K562 (cell line): Measurements from ENCODE around the gene BAIAP2. TPM values are rescaled to one million over a fixed set of nuclear protein-coding genes. Genes with fewer than 3 reads are reported as not detected.

Experiments used
- ATAC-seq: fragments of 200-7000 bp; cut with Tn5 transposase; 3 replicates; pipeline ENCODE4 v1.9.1; 2020; ENCODE audit warnings: moderate library complexity
- BruUV-seq: library from RNA; stranded (reverse); fragments of 400-500 nt; replicated peaks from 2 replicates; lab custom pipeline; 2021; lab: Mats Ljungman, UMichigan
- CTCF ChIA-PET: fragments of 300-600 bp; formaldehyde crosslinking; extraction: SDS; loops from one replicate; lab custom pipeline; 2021; ENCODE audit warnings: low intra/inter-chr PET ratio; lab: Yijun Ruan, JAX
- POLR2A ChIA-PET: fragments of 300-600, 350-650 bp; sonication (Branson Sonifier 250); formaldehyde crosslinking; extraction: SDS; loops from one replicate; lab custom pipeline; 2021; ENCODE audit warnings: antibody characterized with exemption, inconsistent platforms; lab: Yijun Ruan, JAX
- DNase-seq, 4 experiments: peaks; one replicate each; pipeline versions ENCODE4 v3.0.0 to v3.0.0-alpha.2; 2011 to 2018; ENCODE audit warnings: low spot score in 3 of 4, mixed read lengths in 3 of 4; ENCODE audit errors: extremely low read depth in 1 of 4
- FAIRE-seq: peaks from 2 replicates; lab custom pipeline; 2011; peaks lifted over from hg19 to GRCh38; lab: Jason Lieb, UNC
- H2AFZ ChIP-seq: 2 replicates; pipeline ENCODE4 v1.6.0; 2011; ENCODE audit warnings: low read depth, low read length, control low read depth, inconsistent platforms
- H3K27ac ChIP-seq: fragments of 200-600 bp; 3 replicates; pipeline ENCODE4 v1.8.0; 2011; ENCODE audit warnings: low read depth, mild to moderate bottlenecking, control low read depth, inconsistent platforms, low read length, moderate library complexity, mixed read lengths; ENCODE audit errors: extremely low read depth
- H3K27me3 ChIP-seq, 2 experiments: fragments of 300-600 bp in 1 of 2; 2 replicates in 1 of 2; 3 replicates in 1 of 2; pipeline versions ENCODE4 v1.6.0 to v1.8.0; 2011; ENCODE audit warnings: inconsistent platforms in 2 of 2, low read length in 2 of 2, mild to moderate bottlenecking in 1 of 2, mixed read lengths in 1 of 2, moderate library complexity in 1 of 2; ENCODE audit not compliant: control insufficient read depth in 2 of 2, insufficient read depth in 2 of 2
- H3K36me3 ChIP-seq: fragments of 300-600 bp; 3 replicates; pipeline ENCODE4 v1.8.0; 2011; ENCODE audit warnings: mild to moderate bottlenecking, low read length, inconsistent platforms; ENCODE audit not compliant: control insufficient read depth, insufficient read depth
- H3K4me1 ChIP-seq, 2 experiments: fragments of 200-600 bp in 1 of 2; replicated peaks in 1 of 2; 2 replicates in 1 of 2; 3 replicates in 1 of 2; pipeline versions ENCODE4 v1.5.1 to v1.8.0; 2011; ENCODE audit warnings: inconsistent platforms in 2 of 2, low read length in 2 of 2, mild to moderate bottlenecking in 1 of 2, mixed read lengths in 1 of 2, moderate library complexity in 1 of 2; ENCODE audit not compliant: control insufficient read depth in 2 of 2, insufficient read depth in 2 of 2
- H3K4me2 ChIP-seq: 2 replicates; pipeline ENCODE4 v1.6.1; 2011; ENCODE audit warnings: low read length, control low read depth, inconsistent platforms, mixed read lengths; ENCODE audit not compliant: insufficient read depth
- H3K4me3 ChIP-seq: fragments of 200-600 bp; sonication (generic), shearing (Covaris generic); 2 replicates; pipeline ENCODE4 v1.5.1; 2016; ENCODE audit warnings: control low read depth, inconsistent platforms
- H3K79me2 ChIP-seq: fragments of 200-600 bp; 3 replicates; pipeline ENCODE4 v1.8.0; 2011; ENCODE audit warnings: low read length, inconsistent platforms; ENCODE audit not compliant: control insufficient read depth, insufficient read depth
- H3K9ac ChIP-seq, 2 experiments: 2 replicates each; pipeline versions ENCODE4 v1.6.0 to v1.6.1; 2011; ENCODE audit warnings: low read depth in 2 of 2, low read length in 2 of 2, control low read depth in 1 of 2, inconsistent platforms in 1 of 2, mild to moderate bottlenecking in 1 of 2, mixed read lengths in 1 of 2; ENCODE audit not compliant: insufficient read depth in 1 of 2
- H3K9me1 ChIP-seq: one replicate; pipeline ENCODE4 v1.6.0; 2011; ENCODE audit warnings: inconsistent platforms, mild to moderate bottlenecking, low read length, moderate library complexity; ENCODE audit not compliant: control insufficient read depth, insufficient read depth
- H3K9me3 ChIP-seq: replicated peaks from 2 replicates; pipeline ENCODE4 v1.5.1; 2011; ENCODE audit warnings: low read depth, low read length, inconsistent platforms; ENCODE audit not compliant: control insufficient read depth, insufficient read depth
- H4K20me1 ChIP-seq: replicated peaks from 2 replicates; pipeline ENCODE4 v1.6.1; 2011; ENCODE audit warnings: low read length, inconsistent platforms, mixed read lengths; ENCODE audit not compliant: control insufficient read depth, insufficient read depth
- CEBPB ChIP-seq: fragments of 450-650 bp; IDR thresholded peaks from 2 replicates; pipeline ENCODE4 v1.6.1; 2016; ENCODE audit warnings: missing genetic modification characterization, missing compliant biosample characterization
- DPF2 ChIP-seq: fragments of 450-650 bp; IDR thresholded peaks from 2 replicates; pipeline ENCODE4 v1.6.1; 2016
- ELF1 ChIP-seq: fragments of 200-800 bp; sonication (Bioruptor generic); IDR thresholded peaks from 2 replicates; pipeline ENCODE4 v1.6.1; 2016; ENCODE audit warnings: missing genetic modification characterization, missing compliant biosample characterization
- ELF4 ChIP-seq: fragments of 450-650 bp; formaldehyde crosslinking; IDR thresholded peaks from 2 replicates; pipeline ENCODE4 v1.4.0; 2022; ENCODE audit warnings: missing genetic modification characterization
- GABPB2 ChIP-seq: fragments of 250-450 bp; sonication (Bioruptor Pico); conservative IDR thresholded peaks from 2 replicates; pipeline ENCODE4 v1.5.1; 2021; ENCODE audit warnings: mild to moderate bottlenecking
- RHOXF2B ChIP-seq: fragments of 250-450 bp; sonication (Bioruptor Pico); conservative IDR thresholded peaks from 2 replicates; pipeline ENCODE4 v1.5.1; 2021
- THAP7 ChIP-seq: fragments of 250-450 bp; sonication (Bioruptor Pico); IDR thresholded peaks from 2 replicates; pipeline ENCODE4 v1.5.0; 2021
- TRIM25 ChIP-seq: fragments of 450-650 bp; IDR thresholded peaks from 2 replicates; pipeline ENCODE4 v1.7.0; 2016; ENCODE audit warnings: borderline replicate concordance
- USF1 ChIP-seq: sonication (generic); formaldehyde crosslinking; IDR thresholded peaks from 2 replicates; pipeline ENCODE4 v1.9.0; 2022; ENCODE audit warnings: mild to moderate bottlenecking, missing genetic modification reagents
- ZBTB33 ChIP-seq: sonication (generic); formaldehyde crosslinking; IDR thresholded peaks from 2 replicates; pipeline ENCODE4 v1.8.1; 2023; ENCODE audit warnings: mild to moderate bottlenecking, missing genetic modification reagents
- ZHX1 ChIP-seq: fragments of 150-350 bp; conservative IDR thresholded peaks from 2 replicates; pipeline ENCODE4 v1.6.1; 2014; ENCODE audit warnings: low read length
- ZNF133 ChIP-seq: fragments of 250-450 bp; sonication (Bioruptor Pico); IDR thresholded peaks from 2 replicates; pipeline ENCODE4 v1.4.0; 2020; ENCODE audit warnings: mild to moderate bottlenecking
- ZNF140 ChIP-seq: fragments of 250-450 bp; sonication (Bioruptor Pico); IDR thresholded peaks from 2 replicates; pipeline ENCODE4 v1.8.0; 2021; ENCODE audit warnings: moderate library complexity, mild to moderate bottlenecking, inconsistent platforms
- ZNF561 ChIP-seq: fragments of 450-650 bp; formaldehyde crosslinking; conservative IDR thresholded peaks from 2 replicates; pipeline ENCODE4 v1.4.0; 2020; ENCODE audit warnings: mild to moderate bottlenecking, moderate library complexity
- ZNF668 ChIP-seq: fragments of 250-450 bp; sonication (Bioruptor Pico); IDR thresholded peaks from 2 replicates; pipeline ENCODE4 v1.8.0; 2022; ENCODE audit warnings: mild to moderate bottlenecking, inconsistent platforms
- WGBS: fragments of 100-300 bp; shearing (Covaris generic); methylation state at CpG from one replicate; pipeline ENCODE4 v1.1.6; 2016; ENCODE audit warnings: low coverage, mixed read lengths; ENCODE audit not compliant: insufficient coverage; ENCODE audit errors: missing lambda C conversion rate; 5-methylcytosine and 5-hydroxymethylcytosine counted together
- in situ Hi-C: fragments of 300-500 bp; cut with MboI; formaldehyde crosslinking; loops from 4 replicates; pipeline ENCODE4 v1.15.0; 2018; ENCODE audit warnings: inconsistent platforms, mixed read lengths
- intact Hi-C: fragments of 100-400 bp; cut with micrococcal nuclease; formaldehyde crosslinking; loops from 2 replicates; pipeline ENCODE4 v1.14.2; 2022
- polyA plus RNA-seq, 8 experiments: library from polyadenylated mRNA; depleted of rRNA in 4 of 8; stranded (reverse) in 5 of 8; unstranded in 3 of 8; fragments of >200 nt; fragmentation: Nextera tagmentation in 2 of 8; fragmentation: Illumina TruSeq in 1 of 8; extraction: Ambion mirVana in 2 of 8; extraction: Trizol in 1 of 8; gene quantifications; 2 replicates each; pipeline versions ENCODE4 v1.2.1 to v1.2.3, GENCODE V29; 2011 to 2014; ENCODE audit warnings: inconsistent platforms in 1 of 8, missing spikeins in 1 of 8
- total RNA-seq, 7 experiments: library from RNA; depleted of rRNA in 6 of 7; stranded (reverse); fragments of >200 nt in 6 of 7; fragmentation: Illumina TruSeq in 2 of 7; extraction: Trizol in 2 of 7; gene quantifications; 2 replicates each; pipeline versions ENCODE4 v1.2.1 to v1.2.3, GENCODE V29; 2011 to 2021; ENCODE audit warnings: low replicate concordance in 1 of 7

BAIAP2 gene
- total and polyA plus RNA-seq, 9 of the 15 experiments (the other 6 are each of a cell fraction or from before 2014, with no cell fraction given) = 2.3 to 51.6 (median 18.4) TPM

GRCh38 chr17:81015136-81015535, 19.8 kb upstream of the BAIAP2 start (continued):
- TF ChIP-seq USF1 (no peak), ZBTB33 (no peak), CEBPB (tag) (no peak), ZNF140 (no peak)

GRCh38 chr17:81016575-81016974, 18.4 kb upstream of the BAIAP2 start:
- in situ Hi-C loops = no loop called here
- POLR2A ChIA-PET = interaction anchor here (0.8 kb wide), 2 partner anchors 13 to 20 kb away, joined by 3 read pairs; no protein-coding TSS in a partner anchor
- peaks cover 36 to 48% of the 10 kb centered on the region in 2 experiments for H3K4me1 ChIP-seq
- no peak for TF ChIP-seq ELF4 (CRISPR knock-in tag)
- no peak for TF ChIP-seq THAP7
- TF ChIP-seq ZNF561 (CRISPR knock-in tag) = no peak
- no peak for TF ChIP-seq DPF2
- TF ChIP-seq ZHX1 = no peak
- TF ChIP-seq ZNF668 (CRISPR knock-in tag) = no peak
- TF ChIP-seq ZNF133 (CRISPR knock-in tag) = no peak
- TF ChIP-seq TRIM25 = no peak
- TF ChIP-seq ELF1 = no peak
- no peak for TF ChIP-seq GABPB2 (CRISPR knock-in tag)
- TF ChIP-seq RHOXF2B (CRISPR knock-in tag) = no peak

More at GRCh38 chr17:81016575-81016974, 18.4 kb upstream of the BAIAP2 start:
- peaks cover 21% of the 10 kb centered on the region; the same call in 2 of the 3 replicates for H3K79me2 ChIP-seq
- DNase-seq (no peak), FAIRE-seq (no peak), ATAC-seq (no peak)
- no peaks in the 10 kb centered on the region for H4K20me1 ChIP-seq
- H3K9me1 ChIP-seq = no peaks in the 10 kb centered on the region
- intact Hi-C loops = loop anchor here (5.0 to 10.0 kb wide), 2 partner anchors 81 to 218 kb away; partner anchors contain the start of genes NDUFAF8 and TEPSIN
- H3K4me2 ChIP-seq = no peak overlapping the region
- H3K9ac ChIP-seq = no peak overlapping the region
- no peak overlapping the region for H3K27ac ChIP-seq
- H3K27me3 ChIP-seq = no peaks in the 10 kb centered on the region
- H3K36me3 ChIP-seq = no peaks in the 10 kb centered on the region; the same call in 2 of the 3 replicates
- no peak overlapping the region for H3K4me3 ChIP-seq
- WGBS = 77% methylated on average over 2 of the region's 2 CpGs
- CTCF ChIA-PET = no interaction called here
- H3K9me3 ChIP-seq = peaks cover 8% of the 10 kb centered on the region
- no TSS peak for BruUV-seq
- H2AFZ ChIP-seq = no peak overlapping the region
